Measurements from ENCODE around the gene PSTK. TPM values are rescaled to one million over a fixed set of nuclear protein-coding genes. Genes with fewer than 3 reads are reported as not detected.
A peak's percentile ranks its signal among the peaks of the same experiment; 100 is the strongest.

Gene PSTK
- total and polyA plus RNA-seq, 2 of the 13 experiments (the other 11 are each of a cell fraction or from before 2014, with no cell fraction given): 8.2 to 9.3 TPM

- peak; percentile 66; the same call in 1 of the 2 replicates for TF ChIP-seq MTA1 (CRISPR knock-in tag; IDR thresholded peaks at IDR 0.05; ENCODE audit: borderline replicate concordance)
- TF ChIP-seq, protein P1, sequence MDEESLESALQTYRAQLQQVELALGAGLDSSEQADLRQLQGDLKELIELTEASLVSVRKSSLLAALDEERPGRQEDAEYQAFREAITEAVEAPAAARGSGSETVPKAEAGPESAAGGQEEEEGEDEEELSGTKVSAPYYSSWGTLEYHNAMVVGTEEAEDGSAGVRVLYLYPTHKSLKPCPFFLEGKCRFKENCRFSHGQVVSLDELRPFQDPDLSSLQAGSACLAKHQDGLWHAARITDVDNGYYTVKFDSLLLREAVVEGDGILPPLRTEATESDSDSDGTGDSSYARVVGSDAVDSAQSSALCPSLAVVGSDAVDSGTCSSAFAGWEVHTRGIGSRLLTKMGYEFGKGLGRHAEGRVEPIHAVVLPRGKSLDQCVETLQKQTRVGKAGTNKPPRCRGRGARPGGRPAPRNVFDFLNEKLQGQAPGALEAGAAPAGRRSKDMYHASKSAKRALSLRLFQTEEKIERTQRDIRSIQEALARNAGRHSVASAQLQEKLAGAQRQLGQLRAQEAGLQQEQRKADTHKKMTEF (CRISPR knock-in tag; IDR thresholded peaks at IDR 0.05): peak; percentile 38; the same call in 1 of the 2 replicates
- TF ChIP-seq PRPF4 (IDR thresholded peaks at IDR 0.05; ENCODE audit: low read depth, low read length, poor library complexity, severe bottlenecking): no peak
- no peak for TF ChIP-seq RFXAP (CRISPR knock-in tag; IDR thresholded peaks at IDR 0.05; ENCODE audit: borderline replicate concordance)
- TF ChIP-seq ZMYM2 (CRISPR knock-in tag; IDR thresholded peaks at IDR 0.05): no peak
- TF ChIP-seq, protein P2, sequence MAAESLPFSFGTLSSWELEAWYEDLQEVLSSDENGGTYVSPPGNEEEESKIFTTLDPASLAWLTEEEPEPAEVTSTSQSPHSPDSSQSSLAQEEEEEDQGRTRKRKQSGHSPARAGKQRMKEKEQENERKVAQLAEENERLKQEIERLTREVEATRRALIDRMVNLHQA (CRISPR knock-in tag; IDR thresholded peaks at IDR 0.05): no peak
- TF ChIP-seq, protein P3, sequence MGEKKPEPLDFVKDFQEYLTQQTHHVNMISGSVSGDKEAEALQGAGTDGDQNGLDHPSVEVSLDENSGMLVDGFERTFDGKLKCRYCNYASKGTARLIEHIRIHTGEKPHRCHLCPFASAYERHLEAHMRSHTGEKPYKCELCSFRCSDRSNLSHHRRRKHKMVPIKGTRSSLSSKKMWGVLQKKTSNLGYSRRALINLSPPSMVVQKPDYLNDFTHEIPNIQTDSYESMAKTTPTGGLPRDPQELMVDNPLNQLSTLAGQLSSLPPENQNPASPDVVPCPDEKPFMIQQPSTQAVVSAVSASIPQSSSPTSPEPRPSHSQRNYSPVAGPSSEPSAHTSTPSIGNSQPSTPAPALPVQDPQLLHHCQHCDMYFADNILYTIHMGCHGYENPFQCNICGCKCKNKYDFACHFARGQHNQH (CRISPR knock-in tag; IDR thresholded peaks at IDR 0.05): peak; percentile 88
- TF ChIP-seq KLF11 (CRISPR knock-in tag; IDR thresholded peaks at IDR 0.05): no peak
- TF ChIP-seq ZNF747 (CRISPR knock-in tag; IDR thresholded peaks at IDR 0.05; ENCODE audit: borderline replicate concordance): no peak
- TF ChIP-seq, protein P4, sequence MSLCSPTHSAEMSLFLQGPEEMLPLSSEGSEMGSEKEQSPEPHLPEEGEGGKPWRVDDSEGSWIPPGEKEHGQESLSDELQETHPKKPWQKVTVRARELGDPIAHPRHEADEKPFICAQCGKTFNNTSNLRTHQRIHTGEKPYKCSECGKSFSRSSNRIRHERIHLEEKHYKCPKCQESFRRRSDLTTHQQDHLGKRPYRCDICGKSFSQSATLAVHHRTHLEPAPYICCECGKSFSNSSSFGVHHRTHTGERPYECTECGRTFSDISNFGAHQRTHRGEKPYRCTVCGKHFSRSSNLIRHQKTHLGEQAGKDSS (CRISPR knock-in tag; IDR thresholded peaks at IDR 0.05; ENCODE audit: borderline replicate concordance, low read depth): no peak
- TF ChIP-seq PTBP1 (IDR thresholded peaks at IDR 0.05; ENCODE audit: low read depth, low read length, poor library complexity, severe bottlenecking): no peak
- no peak for TF ChIP-seq ARID3A (IDR thresholded peaks at IDR 0.05; ENCODE audit: low read depth, low read length)
- TF ChIP-seq ZZZ3 (CRISPR knock-in tag; IDR thresholded peaks at IDR 0.05; ENCODE audit: borderline replicate concordance): no peak
- no peak for TF ChIP-seq SMYD3 (CRISPR knock-in tag; IDR thresholded peaks at IDR 0.05)
- no peak for TF ChIP-seq MAZ (IDR thresholded peaks at IDR 0.05; ENCODE audit: borderline replicate concordance, low read depth, low read length)
- no peak for TF ChIP-seq MAZ (CRISPR knock-in tag; IDR thresholded peaks at IDR 0.05; ENCODE audit: low read depth)
- TF ChIP-seq, protein P5, sequence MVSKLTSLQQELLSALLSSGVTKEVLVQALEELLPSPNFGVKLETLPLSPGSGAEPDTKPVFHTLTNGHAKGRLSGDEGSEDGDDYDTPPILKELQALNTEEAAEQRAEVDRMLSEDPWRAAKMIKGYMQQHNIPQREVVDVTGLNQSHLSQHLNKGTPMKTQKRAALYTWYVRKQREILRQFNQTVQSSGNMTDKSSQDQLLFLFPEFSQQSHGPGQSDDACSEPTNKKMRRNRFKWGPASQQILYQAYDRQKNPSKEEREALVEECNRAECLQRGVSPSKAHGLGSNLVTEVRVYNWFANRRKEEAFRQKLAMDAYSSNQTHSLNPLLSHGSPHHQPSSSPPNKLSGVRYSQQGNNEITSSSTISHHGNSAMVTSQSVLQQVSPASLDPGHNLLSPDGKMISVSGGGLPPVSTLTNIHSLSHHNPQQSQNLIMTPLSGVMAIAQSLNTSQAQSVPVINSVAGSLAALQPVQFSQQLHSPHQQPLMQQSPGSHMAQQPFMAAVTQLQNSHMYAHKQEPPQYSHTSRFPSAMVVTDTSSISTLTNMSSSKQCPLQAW (CRISPR knock-in tag; IDR thresholded peaks at IDR 0.05): peak; percentile 46; the same call in 1 of the 2 replicates
- TF ChIP-seq ZKSCAN5 (CRISPR knock-in tag; IDR thresholded peaks at IDR 0.05): no peak
- peak; percentile 57; the same call in 1 of the 2 replicates for TF ChIP-seq MEF2D (CRISPR knock-in tag; IDR thresholded peaks at IDR 0.05)
- TF ChIP-seq ZKSCAN1 (IDR thresholded peaks at IDR 0.05; ENCODE audit: low read length): no peak
- no peak for TF ChIP-seq ZNF382 (CRISPR knock-in tag; IDR thresholded peaks at IDR 0.05; ENCODE audit: borderline replicate concordance)
- no peak for TF ChIP-seq MAF1 (CRISPR knock-in tag; IDR thresholded peaks at IDR 0.05; ENCODE audit: borderline replicate concordance)
- no peak for TF ChIP-seq KLF9 (CRISPR knock-in tag; IDR thresholded peaks at IDR 0.05; ENCODE audit: low read depth)
- TF ChIP-seq TOE1 (CRISPR knock-in tag; IDR thresholded peaks at IDR 0.05): no peak
Measured at GRCh38 chr10:123035467-123036086, 55.4 kb downstream of the PSTK start (continued).
